HepG2 (cell line): ENCODE measurements around the gene PHF8. TPM values are rescaled to one million over a fixed set of nuclear protein-coding genes. Genes with fewer than 3 reads are reported as not detected.

Experiments used
- ARID2 ChIP-seq: sonication (generic); formaldehyde crosslinking; IDR thresholded peaks from 2 replicates; pipeline ENCODE4 v1.8.1; 2022; ENCODE audit warnings: mild to moderate bottlenecking, missing genetic modification reagents, borderline replicate concordance
- ATF3 ChIP-seq: sonication (generic); formaldehyde crosslinking; IDR thresholded peaks from 2 replicates; pipeline ENCODE4 v1.4.0; 2020; ENCODE audit warnings: missing genetic modification reagents
- GMEB1 ChIP-seq: sonication (generic); formaldehyde crosslinking; IDR thresholded peaks from 2 replicates; pipeline ENCODE4 v1.5.1; 2020; ENCODE audit warnings: missing genetic modification reagents, mild to moderate bottlenecking, borderline replicate concordance
- HES4 ChIP-seq: sonication (generic); formaldehyde crosslinking; IDR thresholded peaks from 2 replicates; pipeline ENCODE4 v1.9.0; 2021; ENCODE audit warnings: mild to moderate bottlenecking, missing genetic modification reagents, borderline replicate concordance
- HMGXB4 ChIP-seq, 2 experiments: sonication (generic) in 1 of 2; formaldehyde crosslinking in 1 of 2; IDR thresholded peaks; 2 replicates each; pipeline versions ENCODE4 v1.4.0 to v1.6.1; 2018 to 2020; ENCODE audit warnings: missing genetic modification reagents in 2 of 2, borderline replicate concordance in 1 of 2, low read depth in 1 of 2, mild to moderate bottlenecking in 1 of 2, missing biosample characterization in 1 of 2
- HNF4G ChIP-seq, 2 experiments: sonication (generic) in 1 of 2; formaldehyde crosslinking in 1 of 2; IDR thresholded peaks; 2 replicates each; pipeline versions ENCODE4 v1.4.0 to v1.6.1; 2011 to 2020; ENCODE audit warnings: borderline replicate concordance in 2 of 2, low read depth in 2 of 2, mild to moderate bottlenecking in 2 of 2, low read length in 1 of 2, missing genetic modification reagents in 1 of 2, moderate library complexity in 1 of 2
- HOXA3 ChIP-seq: sonication (generic); formaldehyde crosslinking; IDR thresholded peaks from 2 replicates; pipeline ENCODE4 v1.5.0; 2020; ENCODE audit warnings: missing genetic modification reagents
- HOXA9 ChIP-seq: sonication (generic); formaldehyde crosslinking; IDR thresholded peaks from 2 replicates; pipeline ENCODE4 v1.8.1; 2022; ENCODE audit warnings: missing genetic modification reagents, mild to moderate bottlenecking, moderate library complexity, borderline replicate concordance
- KDM5A ChIP-seq: fragments of 200-600 bp; sonication (generic); IDR thresholded peaks from 2 replicates; pipeline ENCODE4 v1.7.0; 2018; ENCODE audit warnings: antibody characterized with exemption, mild to moderate bottlenecking, low read length, borderline replicate concordance
- KDM5B ChIP-seq: sonication (generic); formaldehyde crosslinking; IDR thresholded peaks from 2 replicates; pipeline ENCODE4 v1.4.0; 2020; ENCODE audit warnings: missing genetic modification reagents, mild to moderate bottlenecking, borderline replicate concordance
- MTERF4 ChIP-seq: sonication (generic); formaldehyde crosslinking; IDR thresholded peaks from 2 replicates; pipeline ENCODE4 v1.8.0; 2023; ENCODE audit warnings: mild to moderate bottlenecking, missing genetic modification reagents
- TAF1 ChIP-seq: sonication (generic); formaldehyde crosslinking; IDR thresholded peaks from 2 replicates; pipeline ENCODE4 v1.4.0; 2020; ENCODE audit warnings: missing genetic modification reagents
- ZSCAN5A ChIP-seq: sonication (generic); formaldehyde crosslinking; IDR thresholded peaks from 2 replicates; pipeline ENCODE4 v1.8.0; 2022; ENCODE audit warnings: mild to moderate bottlenecking, missing genetic modification reagents, borderline replicate concordance
- ZXDC ChIP-seq: sonication (generic); formaldehyde crosslinking; IDR thresholded peaks from 2 replicates; pipeline ENCODE4 v1.5.0; 2020; ENCODE audit warnings: mild to moderate bottlenecking, missing genetic modification reagents
- polyA plus RNA-seq, 8 experiments: library from polyadenylated mRNA; depleted of rRNA in 3 of 8; stranded (reverse) in 7 of 8; unstranded in 1 of 8; fragments of >200 nt; fragmentation: Illumina TruSeq in 4 of 8; extraction: Trizol in 4 of 8; gene quantifications; 2 replicates each; pipeline versions ENCODE4 v1.2.1 to v1.2.3, GENCODE V29; 2011 to 2016; ENCODE audit warnings: low read depth in 4 of 8, missing spikeins in 1 of 8, mixed read lengths in 1 of 8; ENCODE audit not compliant: insufficient read depth in 1 of 8
- total RNA-seq, 5 experiments: library from RNA; depleted of rRNA; stranded (reverse); fragments of >200 nt; fragmentation: Illumina TruSeq; extraction: Trizol; gene quantifications; 2 replicates each; pipeline ENCODE4 v1.2.3, GENCODE V29; 2016; ENCODE audit warnings: low read depth in 1 of 5

Gene PHF8
- total and polyA plus RNA-seq, 2 of the 13 experiments (the other 11 are each of a cell fraction or from before 2014, with no cell fraction given), result 15.5 to 19.1 TPM

- no peak for TF ChIP-seq HOXA9 (CRISPR knock-in tag)
- TF ChIP-seq HES4 (CRISPR knock-in tag), result 0 out of 2 replicates have a peak, but pooled peaks have one; percentile 25
- peak; percentile 81; the same call in 1 of the 2 replicates for TF ChIP-seq HNF4G (IDR thresholded peaks at IDR 0.05; ENCODE audit: borderline replicate concordance, low read depth, low read length)
- TF ChIP-seq HNF4G (CRISPR knock-in tag; IDR thresholded peaks at IDR 0.05; ENCODE audit: borderline replicate concordance, low read depth), result peak; percentile 43; the same call in 1 of the 2 replicates
- peak; percentile 27; the same call in 1 of the 2 replicates for TF ChIP-seq ZSCAN5A
- TF ChIP-seq MTERF4 (CRISPR knock-in tag), result no peak
- 0 out of 2 replicates have a peak, but pooled peaks have one; percentile 25 for TF ChIP-seq ARID2 (CRISPR knock-in tag)
- no peak for TF ChIP-seq ZXDC (CRISPR knock-in tag)
- TF ChIP-seq KDM5B (CRISPR knock-in tag), result peak; percentile 81; the same call in 1 of the 2 replicates
- peak; percentile 38 to 81; a peak in 2 of 4 replicates for TF ChIP-seq HMGXB4 (CRISPR knock-in tag; IDR thresholded peaks at IDR 0.05; ENCODE audit: borderline replicate concordance in 1 of 2, low read depth in 1 of 2)
- TF ChIP-seq GMEB1 (CRISPR knock-in tag), result 0 out of 2 replicates have a peak, but pooled peaks have one; percentile 32
- TF ChIP-seq HOXA3 (CRISPR knock-in tag), result peak; percentile 84
- TF ChIP-seq ATF3, result peak; percentile 8; the same call in 1 of the 2 replicates
- TF ChIP-seq TAF1, result peak; percentile 68
- 0 out of 2 replicates have a peak, but pooled peaks have one; percentile 46 for TF ChIP-seq KDM5A
Measured at GRCh38 chrX:54044126-54044876, at the start of gene PHF8 (continued).
